GM23248 (cell line): Measurements from ENCODE around the gene CDH11. TPM values are rescaled to one million over a fixed set of nuclear protein-coding genes. Genes with fewer than 3 reads are reported as not detected.
A peak's percentile ranks its signal among the peaks of the same experiment; 100 is the strongest.

Experiments used
- DNase-seq: peaks from one replicate; pipeline ENCODE4 v3.0.0-alpha.2; 2015
- H2AFZ ChIP-seq: fragments of 200-600 bp; sonication (generic); 2 replicates; pipeline ENCODE4 v1.6.1; 2016; ENCODE audit warnings: antibody characterized with exemption
- H3F3A ChIP-seq: fragments of 200-600 bp; sonication (generic); 2 replicates; pipeline ENCODE4 v1.6.1; 2016; ENCODE audit warnings: mild to moderate bottlenecking, antibody characterized with exemption, mixed run types; ENCODE audit not compliant: insufficient read depth
- H3K27ac ChIP-seq: fragments of 200-600 bp; sonication (generic); 2 replicates; pipeline ENCODE4 v1.5.1; 2016; ENCODE audit warnings: mild to moderate bottlenecking
- H3K27me3 ChIP-seq: fragments of 200-600 bp; sonication (generic); replicated peaks from 2 replicates; pipeline ENCODE4 v1.6.1; 2016; ENCODE audit warnings: mild to moderate bottlenecking; ENCODE audit not compliant: insufficient read depth
- H3K36me3 ChIP-seq: fragments of 200-600 bp; sonication (generic); 2 replicates; pipeline ENCODE4 v1.6.1; 2016; ENCODE audit warnings: low read depth, mild to moderate bottlenecking
- H3K4me1 ChIP-seq: fragments of 200-600 bp; sonication (generic); 2 replicates; pipeline ENCODE4 v1.6.1; 2016; ENCODE audit warnings: mild to moderate bottlenecking; ENCODE audit not compliant: insufficient read depth
- H3K4me2 ChIP-seq: fragments of 200-600 bp; sonication (generic); one replicate; pipeline ENCODE4 v1.6.1; 2016; ENCODE audit warnings: mild to moderate bottlenecking; ENCODE audit not compliant: unreplicated experiment
- H3K4me3 ChIP-seq: fragments of 200-600 bp; sonication (generic); 2 replicates; pipeline ENCODE4 v1.5.1; 2016; ENCODE audit warnings: mild to moderate bottlenecking
- H3K79me2 ChIP-seq: fragments of 200-600 bp; sonication (generic); 2 replicates; pipeline ENCODE4 v1.6.1; 2016; ENCODE audit warnings: mild to moderate bottlenecking; ENCODE audit not compliant: insufficient read depth
- H3K9ac ChIP-seq: fragments of 200-600 bp; sonication (generic); 2 replicates; pipeline ENCODE4 v1.6.1; 2016; ENCODE audit warnings: mild to moderate bottlenecking
- H3K9me2 ChIP-seq: fragments of 200-600 bp; sonication (generic); 2 replicates; pipeline ENCODE4 v1.6.1; 2016; ENCODE audit warnings: mixed run types, mild to moderate bottlenecking, moderate library complexity; ENCODE audit not compliant: insufficient read depth
- H3K9me3 ChIP-seq: fragments of 200-600 bp; sonication (generic); one replicate; pipeline ENCODE4 v1.6.1; 2017; ENCODE audit warnings: low read depth
- H4K20me1 ChIP-seq: fragments of 200-600 bp; sonication (generic); 2 replicates; pipeline ENCODE4 v1.6.0; 2016; ENCODE audit not compliant: insufficient read depth
- EZH2 ChIP-seq: fragments of 200-600 bp; sonication (generic); IDR thresholded peaks from 2 replicates; pipeline ENCODE4 v1.6.1; 2018; ENCODE audit warnings: antibody characterized with exemption, mild to moderate bottlenecking; ENCODE audit not compliant: insufficient read depth, poor library complexity, severe bottlenecking
- EZH2phosphoT487 ChIP-seq: fragments of 200-600 bp; sonication (generic); IDR thresholded peaks from 2 replicates; pipeline ENCODE4 v1.6.1; 2018; ENCODE audit warnings: antibody characterized with exemption, moderate library complexity, mild to moderate bottlenecking, low read depth; ENCODE audit not compliant: insufficient read depth
- WGBS, 2 experiments: methylation state at CpG; one replicate each; pipeline ENCODE4 v1.1.6; 2015 to 2017; ENCODE audit warnings: low lambda C conversion rate in 2 of 2, low coverage in 1 of 2; ENCODE audit errors: missing lambda C conversion rate in 2 of 2; 5-methylcytosine and 5-hydroxymethylcytosine counted together
- in situ Hi-C: fragments of 300-500 bp; cut with MboI; formaldehyde crosslinking; loops from 2 replicates; pipeline ENCODE4 v1.15.0; 2020
- polyA plus RNA-seq: library from polyadenylated mRNA; unstranded; fragments of >200 nt; fragmentation: Nextera tagmentation; extraction: Ambion mirVana; gene quantifications from 2 replicates; pipeline ENCODE4 v1.2.1, GENCODE V29; 2016
- total RNA-seq: library from RNA; depleted of rRNA; stranded (reverse); fragments of >200 nt; shearing (Covaris generic); gene quantifications from 2 replicates; pipeline ENCODE4 v1.2.3, GENCODE V29; 2014

CDH11 gene
- total and polyA plus RNA-seq, 2 experiments from 2014 or later, result 264 to 525 TPM

DNA sequence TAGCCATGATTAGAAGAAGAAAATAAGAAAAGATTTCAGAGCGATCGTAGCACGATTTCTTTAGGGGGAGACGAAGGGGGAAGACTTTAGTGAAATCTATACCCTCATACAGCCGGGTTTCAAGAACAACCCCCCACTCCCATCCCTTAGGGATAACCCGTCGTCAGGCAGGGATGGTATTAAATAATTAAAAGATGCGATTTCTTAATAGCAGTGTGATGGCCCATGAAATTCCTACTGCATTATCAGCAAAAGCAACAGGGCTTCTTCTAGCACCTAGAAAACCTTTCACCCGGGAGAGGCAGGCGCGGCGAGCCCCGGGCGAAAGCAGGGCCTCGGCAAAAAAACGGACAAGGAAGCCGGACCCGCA, 1.4 kb downstream of the CDH11 start:
- Histone ChIP-seq H3K4me1 (peaks cover 55% of the 10 kb centered on the region), H4K20me1 (peaks cover 21% of the 10 kb centered on the region; the same call in 1 of the 2 replicates)

DNA sequence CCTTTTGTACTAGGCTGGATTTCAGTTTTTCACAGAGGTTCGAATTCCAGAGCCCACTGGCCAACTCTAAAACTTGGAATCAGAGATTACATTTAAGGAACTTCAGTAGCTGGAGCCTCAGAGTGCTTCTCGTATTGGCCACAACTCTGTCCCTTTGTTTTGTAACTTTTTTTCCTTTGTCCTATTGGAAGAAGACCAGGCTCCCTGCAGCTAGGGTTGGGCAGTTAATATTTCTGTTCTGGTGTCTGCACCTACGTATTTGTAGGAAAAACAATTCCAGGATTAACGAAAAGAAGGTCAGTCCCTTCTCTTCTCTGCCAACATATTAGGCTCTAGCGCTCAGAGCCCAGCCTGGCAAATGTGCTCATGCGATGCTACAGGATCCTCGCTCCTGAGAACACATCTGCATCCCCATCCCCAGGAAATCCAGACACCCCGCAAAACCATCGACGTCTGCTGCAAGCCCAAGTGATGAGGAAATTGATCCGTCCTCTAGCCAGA, 1.9 kb downstream of the CDH11 start:
- H3K4me3 ChIP-seq, result peak overlapping the region; percentile 98
- H3K36me3 ChIP-seq, result peaks cover 27% of the 10 kb centered on the region; the same call in 1 of the 2 replicates
- TF ChIP-seq EZH2 (no peak), EZH2phosphoT487 (no peak)
- H3K9ac ChIP-seq, result peak overlapping the region; percentile 92
- peaks cover 48% of the 10 kb centered on the region for H3F3A ChIP-seq
- peak overlapping the region; percentile 90 for H3K4me2 ChIP-seq
- H3K9me3 ChIP-seq, result no peaks in the 10 kb centered on the region
- DNase-seq, result peak; percentile 74
- WGBS, 2 experiments, result 1 to 2% methylated on average over 11 of the region's 11 CpGs
- H3K79me2 ChIP-seq, result peaks cover 82% of the 10 kb centered on the region
- no peaks in the 10 kb centered on the region for H3K9me2 ChIP-seq
- in situ Hi-C loops, result loop anchor here (10.0 to 25.0 kb wide), 2 partner anchors 1655 to 1758 kb away; no protein-coding TSS in a partner anchor
- peak overlapping the region; percentile 76 for H3K27ac ChIP-seq
- H3K27me3 ChIP-seq, result no peaks in the 10 kb centered on the region
- H2AFZ ChIP-seq, result peak overlapping the region; percentile 17
- peaks cover 53% of the 10 kb centered on the region for H3K4me1 ChIP-seq
- H4K20me1 ChIP-seq, result peaks cover 25% of the 10 kb centered on the region; the same call in 1 of the 2 replicates

More for the DNA sequence above, 1.4 kb downstream of the CDH11 start:
- peak overlapping the region; percentile 17 for H2AFZ ChIP-seq
- H3F3A ChIP-seq, result peaks cover 53% of the 10 kb centered on the region
- peak overlapping the region; percentile 76 for H3K27ac ChIP-seq
- H3K9me2 ChIP-seq, result no peaks in the 10 kb centered on the region
- peak overlapping the region; percentile 98 for H3K4me3 ChIP-seq
- in situ Hi-C loops, result loop anchor here (25.0 kb wide), 1 partner anchor 1758 kb away; no protein-coding TSS in a partner anchor
- no peak for TF ChIP-seq EZH2phosphoT487
- no peak for TF ChIP-seq EZH2
- H3K9ac ChIP-seq, result peak overlapping the region; percentile 92
- no peaks in the 10 kb centered on the region for H3K27me3 ChIP-seq
- H3K36me3 ChIP-seq, result peaks cover 22% of the 10 kb centered on the region; the same call in 1 of the 2 replicates
- 1 to 2% methylated on average over 18 of the region's 18 CpGs for WGBS, 2 experiments
- H3K4me2 ChIP-seq, result peak overlapping the region; percentile 90
- H3K79me2 ChIP-seq, result peaks cover 77% of the 10 kb centered on the region
- no peak for DNase-seq
- no peaks in the 10 kb centered on the region for H3K9me3 ChIP-seq

DNA sequence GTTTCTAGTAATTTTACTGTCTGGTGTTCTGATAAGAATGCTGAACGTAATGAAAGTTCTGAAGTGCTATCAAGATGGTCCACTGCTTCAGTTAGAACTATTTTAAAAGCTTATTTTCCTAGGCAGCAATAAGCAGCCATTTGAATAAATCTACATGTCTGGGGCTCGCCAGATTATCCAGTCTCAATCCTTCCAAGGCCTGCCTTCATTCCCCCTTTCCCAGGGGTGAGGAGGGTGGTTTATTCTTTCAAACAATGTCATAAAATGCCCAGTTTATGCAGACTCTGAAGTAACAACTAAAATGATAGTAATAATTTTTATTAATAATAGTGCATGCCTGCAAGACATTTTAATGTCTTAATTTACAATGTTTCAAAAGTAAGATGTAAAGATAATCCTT, 2.4 kb downstream of the CDH11 start:
- Histone ChIP-seq H4K20me1 (peaks cover 31% of the 10 kb centered on the region; the same call in 1 of the 2 replicates), H3K9me3 (no peaks in the 10 kb centered on the region), H3K4me3 (peak overlapping the region; percentile 98), H3K4me2 (peak overlapping the region; percentile 90), H3K9ac (peak overlapping the region; percentile 92), H3K27ac (peak overlapping the region; percentile 76), H3K36me3 (peaks cover 32% of the 10 kb centered on the region; the same call in 1 of the 2 replicates), H3K79me2 (peaks cover 86% of the 10 kb centered on the region), H3K27me3 (no peaks in the 10 kb centered on the region), H3K9me2 (no peaks in the 10 kb centered on the region), H3K4me1 (peaks cover 51% of the 10 kb centered on the region), H2AFZ (no peak overlapping the region), H3F3A (peaks cover 43% of the 10 kb centered on the region)
- TF ChIP-seq EZH2phosphoT487, result no peak
- TF ChIP-seq EZH2, result no peak
- in situ Hi-C loops, result loop anchor here (10.0 to 25.0 kb wide), 2 partner anchors 1655 to 1757 kb away; no protein-coding TSS in a partner anchor
- DNase-seq, result peak; percentile 34
- 40 to 45% methylated on average over 2 of the region's 2 CpGs for WGBS, 2 experiments

DNA sequence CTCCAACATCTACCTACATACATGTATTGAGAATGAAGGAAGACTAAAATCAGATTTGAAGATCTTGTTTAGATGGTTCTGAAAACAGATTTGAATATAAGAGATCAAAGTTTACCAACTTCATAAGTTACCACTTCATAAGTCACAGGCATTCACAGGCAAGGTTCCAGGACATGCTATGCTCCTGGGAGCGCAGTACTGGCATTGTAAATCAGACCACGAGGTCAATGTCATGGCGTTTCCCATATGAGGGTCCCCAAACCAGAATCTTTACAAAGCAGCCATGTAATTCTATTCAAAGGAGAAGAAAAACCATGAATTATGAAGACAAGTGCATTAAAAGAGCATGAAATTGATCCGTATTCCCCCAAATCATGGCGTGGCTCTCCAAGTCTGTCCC, 3.0 kb downstream of the CDH11 start:
- in situ Hi-C loops, result loop anchor here (10.0 to 25.0 kb wide), 2 partner anchors 1654 to 1757 kb away; no protein-coding TSS in a partner anchor
- Histone ChIP-seq H3K9me3 (no peaks in the 10 kb centered on the region), H3K4me1 (peaks cover 45% of the 10 kb centered on the region), H3K4me2 (peak overlapping the region; percentile 90), H3F3A (peaks cover 42% of the 10 kb centered on the region), H4K20me1 (peaks cover 34% of the 10 kb centered on the region; the same call in 1 of the 2 replicates), H3K27me3 (no peaks in the 10 kb centered on the region), H3K79me2 (peaks cover 86% of the 10 kb centered on the region), H3K27ac (peak overlapping the region; percentile 76), H3K4me3 (peak overlapping the region; percentile 98), H2AFZ (no peak overlapping the region), H3K36me3 (peaks cover 36% of the 10 kb centered on the region), H3K9me2 (no peaks in the 10 kb centered on the region), H3K9ac (peak overlapping the region; percentile 92)
- TF ChIP-seq EZH2phosphoT487 (no peak), EZH2 (no peak)
- DNase-seq, result peak; percentile 27
- 66% methylated on average over 5 of the region's 5 CpGs for WGBS, 2 experiments
